Measurements from ENCODE around the gene TARDBP.
"Not testable (repeated sequence)": the region's sequence is repeated elsewhere in the genome, so short reads cannot be mapped to it uniquely, and the experiment has no call there.

TARDBP gene

DNA sequence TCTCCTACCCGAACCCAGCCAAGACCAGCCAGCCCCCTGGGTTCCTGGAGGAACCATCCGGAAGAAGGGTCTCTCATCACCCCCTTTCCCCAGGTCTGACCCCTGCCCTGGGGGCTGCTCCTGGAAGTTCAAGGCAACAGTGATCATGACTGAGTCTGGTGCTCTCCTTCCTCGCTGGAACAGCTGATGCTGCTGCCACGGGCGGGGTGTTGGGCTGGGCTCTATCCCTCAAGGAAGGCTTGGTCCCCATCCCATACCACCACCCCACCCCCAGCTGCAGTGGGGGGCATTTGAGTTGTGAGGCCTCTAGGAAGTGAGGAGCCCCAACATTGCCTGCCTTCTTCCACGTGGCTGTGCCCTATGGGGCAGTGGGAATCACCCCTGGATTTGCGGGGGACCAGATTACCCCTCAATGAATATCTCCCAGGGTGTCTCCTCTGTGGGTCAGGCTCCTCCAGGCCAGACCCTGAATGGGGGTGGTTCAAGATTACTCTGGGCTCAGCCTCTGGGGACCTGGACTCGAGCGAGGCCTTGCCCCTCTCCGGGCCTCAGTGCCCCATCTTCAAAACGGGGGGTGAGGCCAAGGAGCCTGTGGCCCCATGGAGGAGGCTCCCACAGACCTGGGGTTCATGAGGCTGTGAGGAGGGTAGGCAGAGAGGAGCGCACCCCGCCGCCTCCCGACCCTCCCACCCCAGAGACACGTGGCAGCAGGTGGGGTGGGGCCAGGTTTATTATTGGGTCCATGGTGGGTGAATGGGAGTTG, 31.8 kb downstream of the TARDBP start:
- ATAC-seq = no peak

DNA sequence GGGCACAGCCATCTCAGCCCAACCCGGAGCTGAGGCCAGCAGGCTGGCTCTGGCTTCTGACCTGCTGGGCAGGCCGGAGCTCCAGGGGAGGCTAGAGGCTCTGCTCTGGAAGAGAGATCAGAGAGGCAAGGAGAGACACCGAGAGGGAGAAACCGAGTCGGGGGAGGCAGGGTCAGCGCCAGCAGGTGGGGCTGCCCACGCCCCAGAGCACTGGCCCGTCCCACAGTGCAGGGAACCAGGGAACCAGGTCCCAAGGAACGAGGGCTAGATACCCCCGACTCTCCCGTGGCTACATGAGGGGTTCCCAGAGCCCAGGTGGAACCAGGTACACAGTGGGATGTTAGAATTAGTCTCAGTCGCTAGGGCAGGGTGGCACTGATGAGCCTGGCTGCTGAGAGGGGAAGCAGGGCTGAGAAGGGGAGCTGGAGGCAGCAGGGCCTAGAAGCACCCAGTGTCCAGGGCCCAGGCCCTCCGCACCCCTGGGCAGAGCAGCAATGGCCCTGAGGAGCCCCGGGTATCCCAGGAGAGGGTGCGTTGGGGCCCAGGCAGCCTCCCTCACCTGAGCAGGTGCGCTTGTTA, 32.5 kb downstream of the TARDBP start:
- no peak for ATAC-seq

DNA sequence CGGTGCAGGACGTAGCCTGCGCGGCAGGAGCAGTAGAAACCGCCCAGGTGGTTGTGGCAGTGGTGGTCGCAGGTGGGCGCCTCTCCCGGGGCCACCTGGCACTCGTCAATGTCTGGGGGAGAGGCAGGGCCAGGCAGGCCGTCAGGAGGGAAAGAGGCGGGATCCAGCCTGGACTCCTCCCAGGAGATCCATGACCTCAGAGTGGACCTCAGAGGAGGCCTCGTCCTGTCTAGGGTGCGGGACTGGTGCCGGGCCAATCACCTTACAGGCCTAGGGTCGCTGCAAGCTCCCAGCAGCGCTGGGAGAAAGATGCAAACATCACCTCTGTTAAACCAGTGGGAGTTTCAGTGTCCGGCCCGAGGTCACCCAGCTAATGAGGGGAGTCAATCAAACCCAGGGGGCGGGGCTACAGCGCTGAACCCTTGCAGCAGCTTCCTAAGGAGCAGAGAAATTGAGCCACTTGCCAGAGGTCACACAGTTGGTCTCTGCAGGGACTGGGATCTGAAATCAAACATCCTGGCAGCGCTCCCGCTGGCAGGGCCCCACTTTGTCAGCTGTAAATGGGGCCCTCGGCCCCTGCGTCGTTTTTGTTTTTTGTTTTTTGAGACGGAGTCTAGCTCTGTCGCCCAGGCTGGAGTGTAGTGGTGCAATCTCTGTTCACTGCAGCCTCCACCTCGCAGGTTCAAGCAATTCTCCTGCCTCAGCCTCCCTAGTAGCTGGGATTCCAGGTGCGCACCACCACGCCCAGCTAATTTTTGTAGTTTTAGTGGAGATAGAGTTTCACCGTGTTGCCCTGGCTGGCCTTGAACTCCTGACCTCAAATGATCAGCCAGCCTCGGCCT, 33.2 kb downstream of the TARDBP start:
- no peak for ATAC-seq

DNA sequence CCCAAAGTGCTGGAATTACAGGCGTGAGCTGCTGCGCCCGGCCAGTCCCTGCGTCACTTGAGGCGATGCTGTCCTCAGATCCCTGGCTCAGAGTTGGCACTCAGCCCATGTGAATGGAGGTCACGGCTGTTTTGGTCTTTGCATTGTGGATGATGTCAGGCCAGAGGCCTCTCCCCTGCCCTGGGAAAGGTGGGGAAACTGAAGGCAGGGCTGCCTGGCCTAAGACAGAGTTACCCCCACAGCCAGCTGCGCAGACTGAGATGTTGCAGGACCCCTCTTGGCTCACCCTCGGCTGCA, 33.8 kb downstream of the TARDBP start:
- ATAC-seq = no peak

DNA sequence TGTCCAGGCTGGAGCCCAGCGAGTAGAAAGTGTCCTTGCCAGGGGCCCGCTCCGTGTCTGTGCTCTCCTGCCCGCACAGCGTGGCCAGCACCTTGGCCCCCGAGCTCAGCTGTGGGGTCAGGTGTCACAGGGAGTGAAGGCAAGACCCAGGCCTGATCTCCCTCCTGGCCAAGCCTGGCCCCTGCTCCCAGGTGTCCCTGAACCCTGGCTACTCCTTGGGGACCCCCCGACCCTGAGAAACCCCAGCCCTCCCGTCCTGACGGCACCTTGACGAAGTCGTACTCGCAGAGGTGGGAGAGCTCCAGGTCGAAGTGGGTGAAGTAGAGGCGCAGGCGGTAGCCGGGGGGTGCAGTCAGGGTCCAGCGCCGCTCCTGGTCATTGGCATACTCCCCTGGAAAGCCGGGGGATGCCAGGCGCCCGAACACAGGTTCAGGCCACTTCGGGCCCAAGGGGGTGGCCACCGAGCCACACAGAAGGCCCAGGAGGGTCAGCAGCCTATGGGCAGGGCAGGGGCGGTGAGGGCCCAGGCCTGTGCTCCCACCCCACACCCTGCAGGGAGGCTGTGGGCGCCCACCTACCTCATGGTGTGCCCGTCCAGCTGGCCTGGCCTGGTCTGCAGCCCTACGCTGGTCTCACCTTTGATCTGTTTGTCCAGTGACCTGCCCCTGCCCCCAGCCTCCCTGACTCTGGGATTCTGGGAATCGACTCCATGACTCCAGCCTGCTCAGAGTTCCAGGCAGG, 34.3 kb downstream of the TARDBP start, which contains the start of gene MASP2:
TSS of gene MASP2 (minus strand) at position 615 of the 741 bp plus-strand sequence. CDS start at position 583, 32 bp downstream.
- ATAC-seq = no peak

DNA sequence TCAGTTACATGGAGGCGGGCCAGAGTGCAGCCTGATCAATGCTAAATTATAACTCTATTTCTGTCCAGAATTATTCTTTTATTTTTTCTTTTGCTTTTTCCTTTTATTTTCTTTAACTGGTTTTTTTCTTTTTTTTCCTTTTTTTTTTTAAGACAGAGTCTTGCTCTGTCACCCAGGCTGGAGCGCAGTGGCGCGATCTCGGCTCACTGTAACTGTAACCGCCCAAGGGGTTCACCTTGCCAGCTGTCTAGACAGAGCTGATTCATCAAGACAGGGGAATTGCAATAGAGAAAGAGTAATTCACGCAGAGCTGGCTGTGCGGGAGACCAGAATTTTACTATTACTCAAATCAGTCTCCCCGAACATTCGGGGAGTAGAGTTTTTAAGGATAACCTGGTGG, 38.7 kb downstream of the TARDBP start:
- ATAC-seq = not testable (repeated sequence)

DNA sequence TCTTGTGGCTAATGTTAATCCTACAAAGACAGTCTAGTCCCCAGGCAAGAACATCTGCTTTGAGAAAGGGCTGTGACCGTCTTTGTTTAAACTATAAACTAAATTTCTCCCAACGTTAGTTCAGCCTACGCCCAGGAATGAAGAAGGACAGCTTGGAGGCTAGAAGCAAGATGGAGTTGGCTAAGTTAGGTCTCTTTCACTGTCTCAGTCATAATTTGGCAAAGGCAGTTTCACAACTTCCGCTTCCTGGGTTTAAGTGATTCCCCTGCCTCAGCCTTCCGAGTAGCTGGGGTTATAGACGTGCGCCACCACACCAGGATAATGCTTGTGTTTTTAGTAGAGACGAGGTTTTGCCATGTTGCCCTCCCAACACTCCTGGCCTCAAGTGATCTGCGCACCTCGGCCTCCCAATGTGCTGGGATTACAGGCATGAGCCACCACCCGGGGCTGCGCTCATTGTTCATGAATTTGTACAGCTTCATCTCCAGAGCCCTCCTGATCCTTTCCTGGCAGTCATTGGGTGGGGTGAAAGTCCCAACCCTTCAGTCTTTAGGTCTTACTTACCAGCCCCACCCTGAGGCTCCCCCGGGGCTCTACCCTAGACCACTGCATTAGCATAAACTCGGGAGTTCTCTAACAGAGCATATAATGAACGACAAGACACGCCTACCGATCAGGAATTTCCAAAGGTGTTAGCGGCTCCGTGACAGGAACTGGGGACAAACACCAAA, 39.5 kb downstream of the TARDBP start:
- no peak for ATAC-seq

DNA sequence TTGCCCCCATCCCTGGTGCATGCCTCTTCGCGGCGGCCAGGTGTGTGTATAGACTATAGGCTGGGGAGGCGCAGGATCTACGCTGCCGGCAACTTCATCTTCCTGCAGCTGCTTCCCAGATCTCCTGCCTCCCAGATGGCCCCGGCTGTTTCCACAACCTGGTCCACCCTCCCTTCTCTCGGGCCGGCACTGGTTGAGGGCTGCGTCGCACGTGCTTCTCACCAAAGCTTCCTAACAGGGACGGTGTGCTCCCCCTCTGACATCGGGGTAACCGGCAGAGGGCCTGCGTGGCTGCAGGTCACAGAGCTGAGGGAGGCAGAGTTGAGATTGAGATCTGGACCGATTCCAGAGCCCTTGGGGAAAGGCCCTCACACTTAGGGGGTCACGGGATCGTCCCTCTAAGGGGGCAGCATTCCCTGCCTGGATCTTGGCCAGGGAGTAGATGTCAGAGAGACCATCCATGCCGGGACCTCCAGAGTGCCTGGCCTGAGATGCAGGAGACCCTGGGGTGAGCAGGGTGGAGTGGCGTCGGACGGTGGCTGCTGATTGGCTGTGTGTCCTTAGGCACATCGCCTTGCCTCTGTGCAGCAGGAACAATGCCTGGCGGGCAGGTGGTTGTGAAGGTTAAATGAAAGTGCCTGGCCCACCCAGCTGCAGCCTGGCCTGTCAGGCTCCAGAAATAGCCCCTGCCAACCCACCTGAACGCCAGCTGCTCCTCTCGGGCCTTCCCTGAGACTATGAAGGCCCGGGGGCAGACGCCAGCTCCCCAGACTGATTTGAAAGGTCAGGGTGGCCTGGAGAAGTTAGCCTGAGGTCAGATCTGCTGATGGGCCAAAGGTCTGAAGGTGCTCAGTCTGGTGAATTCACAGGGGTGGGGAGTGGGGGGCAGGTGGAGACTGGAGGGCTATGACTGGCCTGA, 40.6 kb downstream of the TARDBP start:
- ATAC-seq = peak; percentile 14 to 17

DNA sequence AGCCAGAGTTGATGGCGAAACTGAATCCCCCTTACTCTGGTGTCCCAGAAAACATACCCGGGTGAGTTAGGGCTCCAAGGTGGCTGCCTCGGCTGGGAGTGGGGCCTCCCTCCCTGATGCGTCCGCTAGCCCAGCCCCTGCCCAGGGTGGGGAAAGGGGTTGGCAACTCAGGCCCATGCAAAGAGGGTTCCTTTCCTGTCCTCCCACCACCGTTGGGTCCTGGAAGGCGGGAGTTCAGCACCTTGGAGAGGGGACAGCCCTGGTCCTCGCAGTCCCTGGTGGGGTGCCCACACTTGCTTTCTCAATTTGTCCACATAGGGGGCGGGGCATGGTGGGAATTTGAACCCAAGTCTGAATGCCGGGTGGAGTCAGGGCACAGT, 41.3 kb downstream of the TARDBP start:
- ATAC-seq = no peak

DNA sequence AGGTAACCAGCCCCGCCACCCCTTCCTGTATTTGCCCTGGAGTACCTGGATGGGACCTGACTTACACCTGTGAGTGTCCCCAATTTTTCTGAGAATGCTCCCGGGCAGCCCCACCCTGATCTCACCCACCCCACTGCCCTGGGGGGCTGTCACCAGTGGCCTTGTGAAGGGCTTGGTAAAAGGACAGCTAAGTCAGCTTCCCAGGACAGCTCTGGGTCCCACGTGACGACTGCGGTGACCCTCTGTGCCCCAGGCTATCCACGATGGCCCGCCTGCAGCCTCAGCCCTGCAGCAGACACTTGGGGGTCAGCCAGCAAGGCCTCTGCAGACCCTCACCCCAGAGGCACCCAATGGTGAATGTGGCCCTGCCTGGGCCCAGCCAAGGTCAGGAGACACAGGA, 41.7 kb downstream of the TARDBP start:
- no peak for ATAC-seq

DNA sequence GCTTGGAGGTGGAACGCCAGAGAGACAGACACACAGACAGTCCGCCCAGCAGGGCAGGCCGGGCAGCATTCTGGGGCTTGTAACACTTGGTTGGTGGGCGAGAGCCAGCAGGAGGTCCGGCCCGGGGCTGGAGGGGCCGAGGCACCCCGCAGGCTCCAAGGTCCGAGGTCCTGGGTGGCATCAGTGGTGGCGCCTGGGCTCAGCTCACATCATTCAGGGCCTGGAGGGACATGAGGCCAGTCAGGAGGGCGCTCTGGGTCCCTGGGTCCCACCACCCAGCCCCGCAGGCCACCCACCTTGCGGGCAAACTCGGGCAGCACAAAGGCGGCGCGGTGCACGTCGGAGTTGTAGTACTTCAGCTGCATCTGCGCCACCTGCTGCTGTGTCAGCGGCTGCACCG, 42.2 kb downstream of the TARDBP start:
- ATAC-seq = no peak

DNA sequence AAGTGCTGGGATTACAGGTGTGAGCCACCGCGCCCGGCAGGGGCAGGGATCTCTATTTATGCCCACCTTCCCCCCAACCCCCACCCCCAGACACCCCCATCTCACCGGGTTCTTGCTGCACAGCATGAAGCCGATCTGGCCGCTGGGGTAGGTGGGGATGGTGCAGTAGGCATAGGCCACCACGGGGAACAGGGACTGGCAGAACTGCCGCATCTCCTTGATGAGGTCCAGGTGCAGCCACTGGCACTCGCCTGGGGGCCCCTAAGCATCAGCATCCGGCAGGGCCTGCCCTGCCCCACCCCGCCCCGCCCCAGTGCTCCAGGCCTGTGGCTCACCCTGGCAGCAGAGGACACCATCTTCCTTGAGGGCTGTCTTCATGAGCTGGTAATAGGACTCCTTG, 43.2 kb downstream of the TARDBP start:
- no peak for ATAC-seq

DNA sequence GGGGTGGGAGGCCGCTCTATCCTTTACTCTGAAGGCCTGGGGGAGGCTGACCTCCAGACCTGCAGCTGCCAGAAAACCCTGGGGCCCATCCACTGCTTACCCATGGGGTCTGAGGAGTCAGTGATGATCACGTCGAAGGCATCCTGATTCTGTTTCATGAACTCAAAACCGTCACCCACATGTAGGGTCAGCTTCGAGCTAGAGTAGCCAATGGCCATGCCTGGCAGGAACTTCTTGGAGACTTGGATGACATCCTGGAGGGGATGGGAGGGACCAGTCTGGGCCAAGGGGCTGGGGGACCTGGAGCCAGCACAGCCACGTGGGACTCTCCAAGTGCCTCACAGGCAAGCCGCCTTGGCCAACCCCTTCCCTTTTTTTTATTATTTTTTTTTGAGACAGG, 44.0 kb downstream of the TARDBP start:
- no peak for ATAC-seq

DNA sequence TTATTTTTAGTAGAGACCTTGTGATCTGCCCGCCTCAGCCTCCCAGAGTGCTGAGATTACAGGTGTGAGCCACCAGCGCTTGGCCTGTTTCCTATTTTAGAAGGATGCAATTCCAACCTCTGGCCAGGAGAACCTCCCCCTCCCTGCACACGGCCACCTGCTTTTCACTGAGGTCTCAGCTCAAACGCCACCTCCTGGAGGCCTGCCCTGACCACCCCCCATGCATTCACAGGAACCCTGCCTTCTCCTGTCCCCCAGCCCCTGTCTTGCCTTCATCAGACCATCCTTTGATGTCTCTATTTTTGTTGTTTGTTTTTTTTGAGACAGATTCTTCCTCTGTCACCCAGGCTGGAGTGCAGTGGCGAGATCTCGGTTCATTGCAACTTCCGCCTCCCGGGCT, 45.0 kb downstream of the TARDBP start:
- no peak for ATAC-seq

DNA sequence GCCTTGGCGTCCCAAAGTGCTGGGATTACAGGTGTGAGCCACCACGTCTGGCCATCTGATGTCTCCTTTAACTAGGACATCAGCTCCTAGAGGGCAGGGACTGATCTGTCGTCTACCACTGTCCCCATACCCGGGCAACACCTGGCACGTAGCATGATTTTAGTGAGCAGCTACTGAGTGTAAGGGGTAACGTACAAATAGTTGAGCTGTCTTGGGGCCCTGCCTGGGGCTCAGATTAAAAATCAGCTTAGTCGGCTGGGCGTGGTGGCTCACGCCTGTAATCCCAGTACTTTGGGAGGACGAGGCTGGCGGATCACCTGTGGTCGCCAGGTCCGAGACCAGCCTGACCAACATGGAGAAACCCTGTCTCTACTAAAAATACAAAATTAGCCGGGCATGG, 45.6 kb downstream of the TARDBP start:
- ATAC-seq = no peak

DNA sequence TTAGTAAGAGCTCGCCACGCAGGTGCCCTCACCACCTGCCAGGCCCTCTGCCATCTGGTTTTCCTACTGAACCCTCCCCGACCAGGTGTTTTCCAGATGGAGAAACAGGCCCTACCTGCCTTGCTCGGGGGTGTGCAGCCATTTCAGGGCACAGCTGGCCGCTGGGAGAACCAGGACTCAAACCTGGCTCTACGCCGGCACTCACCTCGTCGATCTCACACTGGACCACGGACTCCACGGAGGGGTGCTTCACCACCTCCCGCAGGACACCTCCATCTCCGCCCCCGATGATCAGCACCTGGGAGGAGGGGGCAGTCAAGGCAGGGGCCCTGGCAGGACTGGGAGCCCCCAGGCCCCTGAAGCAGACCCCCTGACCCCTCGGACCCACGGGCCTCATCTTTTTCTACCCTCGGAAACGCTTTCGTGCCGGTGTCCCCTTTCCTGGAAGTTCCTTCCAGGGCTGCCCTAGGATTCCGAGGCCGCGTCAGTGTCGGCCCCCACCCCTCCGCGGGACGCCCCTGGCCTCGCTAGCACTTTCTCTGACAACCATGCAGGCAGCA, 46.2 kb downstream of the TARDBP start:
- no peak for ATAC-seq

DNA sequence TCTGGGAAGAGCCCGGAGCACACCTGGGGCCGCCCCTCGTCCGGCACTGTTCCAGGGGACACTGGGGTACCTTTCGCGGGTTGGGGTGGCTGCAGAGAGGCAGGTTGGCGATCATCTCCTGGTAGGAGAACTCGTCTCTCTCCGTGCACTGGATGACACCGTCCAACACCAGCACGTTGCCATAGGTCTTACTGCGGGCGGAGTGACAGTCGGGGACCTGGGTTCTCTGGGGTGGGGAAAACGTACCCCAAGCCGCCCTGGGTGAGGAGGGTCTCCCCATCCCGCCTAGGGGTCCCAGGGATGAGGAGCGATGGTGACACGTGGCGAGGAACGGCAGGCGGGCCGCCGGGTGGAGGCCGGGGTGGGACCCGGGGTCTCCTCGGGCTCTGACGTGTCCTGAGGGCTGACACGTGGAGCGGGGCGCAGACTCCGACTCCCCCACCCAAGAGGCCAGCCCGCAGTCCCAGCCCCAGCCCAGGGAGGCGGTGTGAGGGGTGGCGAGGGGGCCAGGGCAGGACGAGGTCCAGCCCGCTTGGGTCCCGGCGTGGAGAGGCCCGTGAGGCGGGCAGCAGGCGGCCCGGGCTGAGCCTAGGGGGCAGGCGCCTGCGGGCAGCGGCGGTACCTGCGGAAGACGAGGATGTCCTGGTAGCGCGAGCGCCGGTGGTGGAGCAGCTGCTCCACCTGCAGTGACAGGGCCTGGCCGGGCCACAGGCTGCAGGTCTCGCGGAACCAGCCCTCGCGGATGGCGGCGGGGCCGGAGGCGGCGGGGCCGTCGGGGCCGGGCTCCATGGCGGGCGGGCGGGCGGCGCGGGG, 46.9 kb downstream of the TARDBP start:
- peak; percentile 1 to 8 for ATAC-seq

DNA sequence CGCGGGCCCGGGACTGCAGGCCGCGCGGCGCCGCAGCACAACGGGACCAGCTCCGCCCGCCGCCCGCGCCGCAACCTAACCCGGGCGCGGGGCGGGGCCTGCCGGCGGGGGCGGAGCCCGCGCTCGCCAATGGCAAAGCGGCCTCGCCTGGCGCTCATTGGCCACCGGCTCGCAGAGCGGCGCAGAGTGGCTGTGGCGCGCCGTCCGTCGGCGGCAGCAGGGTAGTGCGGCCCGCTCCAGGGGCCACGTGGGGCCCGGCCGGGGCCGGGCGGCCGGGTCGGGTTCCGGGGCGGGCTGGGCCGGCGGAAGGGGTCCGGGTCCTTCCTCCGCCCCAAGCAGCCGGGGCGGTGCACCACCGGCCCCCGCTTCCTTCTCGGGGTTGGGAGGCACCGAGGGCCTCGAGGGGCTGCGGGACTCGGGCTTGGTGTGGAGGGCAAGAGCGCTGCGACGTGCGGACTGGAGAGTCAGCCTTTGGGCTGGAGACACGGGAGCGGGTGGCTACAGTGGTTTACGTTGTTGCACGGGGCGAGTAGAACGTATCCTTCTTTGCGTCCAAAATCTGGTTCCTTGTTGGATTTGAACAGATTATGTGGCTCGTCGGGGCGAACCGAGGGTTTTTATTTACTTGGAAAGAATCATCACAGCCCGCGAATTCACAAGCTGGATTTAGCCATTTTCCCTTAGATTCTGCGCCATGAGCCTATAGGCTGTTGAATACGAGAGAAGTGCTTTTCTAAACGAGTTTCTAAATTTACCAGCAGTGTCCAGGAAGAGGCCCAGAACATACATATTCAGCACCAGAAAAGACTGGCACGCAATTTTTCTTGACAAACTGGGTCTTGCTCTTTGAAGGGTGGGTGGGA, 47.7 kb downstream of the TARDBP start, which contains the start of gene SRM:
TSS of gene SRM (minus strand) at position 51 of the 863 bp plus-strand sequence. CDS start 75 bp downstream, outside the sequence.
- peak; percentile 93 to 96 for ATAC-seq

All from activated CD4-positive, CD25-positive, alpha-beta regulatory T cell treated with anti-CD3 and anti-CD28 coated beads, Interleukin-2, amount 50 U/mL, for 24 hours (primary cell).